Fibroblast of the conjunctiva (primary cell): ENCODE results near the gene GOLT1B.

Source experiments
- DNase-seq: peaks from one replicate; pipeline ENCODE4 v3.0.0-alpha.2; 2010; ENCODE audit warnings: low read depth

Gene GOLT1B

DNA sequence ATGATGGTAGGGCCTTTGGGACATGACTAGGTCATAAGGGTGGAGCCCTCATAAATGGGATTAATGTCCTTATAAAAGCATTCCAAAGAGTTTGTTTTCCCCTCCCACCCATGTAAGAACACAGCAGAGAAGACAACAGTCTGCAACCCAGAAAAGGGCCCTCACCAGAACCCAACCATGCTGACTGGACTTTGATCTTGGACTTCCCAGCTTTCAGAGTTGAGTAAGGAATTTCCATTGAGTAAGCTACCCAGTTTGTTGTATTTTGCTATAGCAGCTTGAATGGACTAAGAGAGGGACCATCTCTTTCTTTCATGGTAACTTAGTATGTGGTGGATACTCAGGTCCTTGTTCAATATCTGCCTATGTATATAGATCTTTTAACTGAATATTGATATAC lies 21.6 kb downstream of the GOLT1B start:
- DNase-seq = no peak

- no peak for DNase-seq
These were observed 24.5 kb downstream of the GOLT1B start, which contains the start of gene SPX for GRCh38 chr12:21526053-21526452. SPX (plus strand) TSS chr12:21526296; CDS start chr12:21526473, 177 bp downstream.

DNA sequence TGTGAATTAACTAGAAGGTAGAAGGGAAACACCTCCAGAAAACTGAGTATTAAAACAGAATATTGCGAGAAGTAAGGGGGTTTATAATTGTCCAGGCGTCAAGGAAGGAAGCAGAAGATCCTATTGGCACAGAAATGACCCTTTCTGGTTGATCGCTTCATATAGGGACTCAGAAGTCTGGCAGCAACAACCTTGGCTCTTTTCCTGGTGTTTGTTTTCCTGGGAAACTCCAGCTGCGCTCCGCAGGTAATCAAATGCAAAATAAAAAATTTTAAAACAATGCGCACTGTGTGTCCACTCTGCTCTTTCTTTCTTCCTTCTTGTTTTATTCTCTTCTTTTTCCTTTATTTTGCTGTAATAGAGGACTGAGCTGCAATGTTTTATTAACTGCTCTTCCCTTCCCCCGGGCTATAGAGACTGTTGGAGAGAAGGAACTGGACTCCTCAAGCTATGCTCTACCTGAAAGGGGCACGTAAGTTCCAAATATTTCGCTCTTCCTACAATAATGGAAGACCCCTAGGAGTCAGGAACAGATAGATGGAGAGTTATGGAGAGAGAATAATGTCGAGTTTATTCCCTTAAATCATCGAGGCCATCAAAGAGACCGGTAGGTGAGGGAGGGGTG lies 25.2 kb downstream of the GOLT1B start:
- no peak for DNase-seq

DNA sequence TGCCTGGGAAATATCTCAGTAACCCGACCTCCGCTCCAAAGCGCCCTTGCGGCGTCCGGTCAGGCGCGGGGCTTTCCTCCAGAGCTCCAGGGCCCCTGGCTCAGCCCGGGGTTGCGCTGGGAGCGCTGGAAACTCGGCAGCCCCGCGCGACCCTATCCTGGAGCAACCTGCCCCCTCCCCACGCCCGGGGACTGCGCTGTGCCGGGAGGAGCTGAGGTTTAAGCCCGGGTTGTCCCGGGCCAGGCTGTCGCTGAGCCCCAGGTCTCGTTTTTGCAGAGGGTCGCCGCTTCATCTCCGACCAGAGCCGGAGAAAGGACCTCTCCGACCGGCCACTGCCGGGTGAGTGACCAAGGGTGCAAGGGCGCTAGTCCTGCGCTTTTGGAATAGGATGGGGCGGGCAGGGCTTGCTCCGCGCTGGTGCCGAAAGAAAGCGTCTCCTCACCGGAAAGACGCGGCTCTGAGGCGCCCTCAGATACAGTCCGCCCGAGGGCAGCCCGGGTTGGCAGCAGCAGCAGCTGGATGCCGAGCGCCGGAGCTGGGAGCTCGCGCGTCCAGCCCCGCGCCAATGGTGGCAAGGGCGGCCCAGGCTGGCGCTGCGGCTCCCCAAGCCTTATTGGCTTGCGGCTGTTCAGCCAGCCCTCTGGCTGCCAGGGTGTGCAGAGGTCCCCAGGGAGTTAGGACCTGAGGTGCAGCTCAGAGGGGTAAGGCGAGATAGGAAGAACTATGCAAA lies 26.0 kb downstream of the GOLT1B start:
- no peak for DNase-seq

GRCh38 chr12:21528953-21529352 lies 27.4 kb downstream of the GOLT1B start:
- no peak for DNase-seq

- DNase-seq = no peak
These were observed 27.9 kb downstream of the GOLT1B start for GRCh38 chr12:21529456-21529855.

DNA sequence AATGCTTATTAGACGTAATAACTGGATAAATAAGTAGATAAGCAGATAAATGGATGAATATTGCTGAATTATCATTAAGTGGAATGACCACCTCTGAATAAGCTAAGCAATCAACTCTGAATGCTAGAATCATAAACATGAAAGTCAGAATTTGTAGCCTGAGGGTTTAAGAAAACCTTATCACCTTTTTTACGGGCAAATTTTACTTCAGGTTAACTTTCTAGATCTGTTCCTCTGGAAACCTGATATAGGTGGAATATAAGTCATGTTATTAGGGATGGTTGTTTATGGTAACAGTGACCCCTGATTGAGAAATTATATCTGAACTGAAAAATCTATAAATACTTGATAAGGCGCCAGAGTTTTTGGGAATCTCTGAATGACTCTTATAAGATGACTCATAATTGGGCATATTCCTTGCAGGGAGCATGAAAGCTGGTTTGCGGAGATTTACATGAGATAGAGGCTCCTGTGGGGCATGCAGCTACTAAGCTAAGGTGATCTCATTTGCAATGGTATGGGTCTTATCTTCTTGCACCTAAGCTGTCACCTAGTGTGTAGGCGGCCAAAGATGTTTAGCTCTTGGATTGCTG lies 36.6 kb downstream of the GOLT1B start:
- DNase-seq = no peak

DNA sequence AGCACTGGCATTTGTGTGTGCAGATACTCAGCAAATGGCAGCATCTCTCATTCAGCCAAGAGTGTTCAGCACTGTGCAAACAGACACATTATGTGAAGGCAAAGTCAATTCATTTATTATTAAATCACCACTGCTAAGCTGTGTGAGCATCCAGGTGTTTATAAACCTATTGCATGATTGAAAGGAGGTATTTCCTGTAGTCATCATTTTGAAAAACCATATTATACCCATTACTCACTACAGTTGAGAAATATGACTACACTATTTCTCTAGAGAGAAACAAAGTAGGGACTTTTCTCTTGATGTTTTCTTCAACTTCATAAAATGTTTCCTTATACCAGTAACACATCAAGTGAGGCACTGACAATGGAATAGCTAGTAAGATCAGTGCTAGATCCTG lies 38.2 kb downstream of the GOLT1B start:
- DNase-seq = no peak

DNA sequence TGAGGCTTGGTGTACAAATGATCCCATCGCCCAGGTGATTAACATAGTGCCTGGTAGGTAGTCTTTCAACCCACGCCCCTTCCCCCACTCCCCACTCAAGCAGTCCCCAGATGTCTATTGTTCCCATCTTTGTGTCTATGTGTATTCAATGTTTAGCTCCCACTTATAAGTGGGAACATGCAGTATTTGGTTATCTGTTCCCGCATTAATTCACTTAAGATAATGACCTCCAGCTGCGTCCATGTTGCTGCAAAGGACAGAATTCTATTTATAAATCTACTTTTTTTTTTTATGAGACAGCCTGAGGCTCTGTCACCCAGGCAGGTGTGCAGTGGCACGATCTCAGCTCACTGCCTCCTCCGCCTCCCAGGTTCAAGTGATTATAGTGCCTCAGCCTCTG lies 40.2 kb downstream of the GOLT1B start:
- DNase-seq = no peak

GRCh38 chr12:21542403-21542802 lies 40.8 kb downstream of the GOLT1B start:
- DNase-seq = no peak

DNA sequence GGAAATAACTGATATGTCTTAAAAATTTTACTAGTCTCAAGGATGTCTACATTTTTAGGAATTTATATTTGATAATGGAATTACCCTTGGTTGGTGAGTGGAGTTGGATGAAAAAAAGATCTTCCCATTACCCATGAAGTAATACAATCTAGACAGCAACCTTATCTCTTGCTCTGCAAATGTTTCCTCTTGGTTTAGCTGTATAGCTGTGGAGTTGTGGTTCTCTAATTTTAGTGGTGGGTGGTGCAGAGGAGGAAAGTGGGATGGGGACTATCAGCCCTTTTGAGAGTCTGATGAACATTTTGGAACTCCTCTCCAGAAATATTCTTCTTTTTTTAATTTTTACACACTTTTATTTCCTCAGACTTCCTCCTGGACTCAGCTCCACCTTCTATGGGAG lies 41.6 kb downstream of the GOLT1B start:
- no peak for DNase-seq

GRCh38 chr12:21545557-21545956 lies 44.0 kb downstream of the GOLT1B start:
- DNase-seq = no peak

DNA sequence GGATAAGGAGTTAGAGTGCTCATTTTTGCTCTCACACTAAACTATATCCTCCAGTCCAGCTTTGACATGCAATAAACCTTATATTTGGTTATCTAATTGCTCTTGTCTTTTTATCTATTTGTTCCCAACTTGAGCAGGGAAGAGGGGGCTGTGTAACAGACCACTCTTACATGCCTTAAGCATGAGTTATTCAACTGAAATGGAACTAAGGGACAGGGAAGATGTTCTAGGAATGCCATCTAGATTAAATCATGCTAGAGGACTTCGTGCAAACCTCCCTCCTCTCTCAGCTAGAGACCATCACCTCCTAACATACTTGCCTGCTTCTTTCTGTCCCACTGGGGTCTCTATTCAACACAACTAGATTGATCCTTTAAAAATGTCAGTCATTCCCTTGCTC lies 45.1 kb downstream of the GOLT1B start:
- no peak for DNase-seq

DNA sequence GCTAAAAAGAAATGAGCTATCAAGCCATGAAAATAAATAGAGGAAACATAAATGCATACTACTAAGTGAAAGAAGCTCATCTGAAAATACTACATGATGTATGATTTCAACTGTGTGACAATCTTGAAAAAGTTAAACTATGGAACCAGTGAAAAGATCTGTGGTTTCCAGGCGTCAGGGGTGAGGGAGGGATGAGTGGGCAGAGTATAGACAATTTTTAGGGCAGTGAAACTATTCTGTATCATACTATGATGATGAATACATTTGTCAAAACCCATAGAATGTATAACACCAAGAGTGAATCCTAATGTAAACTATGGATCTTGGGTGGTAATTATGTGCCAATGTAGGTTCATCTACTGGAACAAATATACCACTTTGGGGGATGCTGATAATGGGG lies 45.8 kb downstream of the GOLT1B start:
- DNase-seq = no peak

- no peak for DNase-seq
These were observed 50.4 kb downstream of the GOLT1B start for GRCh38 chr12:21551841-21552465.

- DNase-seq = no peak
These were observed 51.2 kb downstream of the GOLT1B start for GRCh38 chr12:21552635-21553328.

DNA sequence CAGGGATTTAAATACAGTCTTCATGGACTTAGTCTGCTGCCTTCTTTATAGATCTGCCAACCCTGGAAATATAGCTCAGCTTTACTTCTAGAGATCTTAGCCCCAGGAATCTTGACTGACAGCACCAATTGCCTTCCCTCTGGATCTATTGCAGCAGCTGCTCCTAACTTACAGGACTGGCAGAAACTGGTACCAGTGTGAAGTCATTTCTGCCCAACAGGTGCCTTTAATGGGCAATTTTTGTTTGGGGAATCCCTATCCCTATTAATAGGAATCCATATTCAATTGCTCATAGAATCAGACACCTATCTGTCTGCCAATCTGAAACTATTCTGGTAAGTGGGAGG lies 51.7 kb downstream of the GOLT1B start:
- DNase-seq = no peak

DNA sequence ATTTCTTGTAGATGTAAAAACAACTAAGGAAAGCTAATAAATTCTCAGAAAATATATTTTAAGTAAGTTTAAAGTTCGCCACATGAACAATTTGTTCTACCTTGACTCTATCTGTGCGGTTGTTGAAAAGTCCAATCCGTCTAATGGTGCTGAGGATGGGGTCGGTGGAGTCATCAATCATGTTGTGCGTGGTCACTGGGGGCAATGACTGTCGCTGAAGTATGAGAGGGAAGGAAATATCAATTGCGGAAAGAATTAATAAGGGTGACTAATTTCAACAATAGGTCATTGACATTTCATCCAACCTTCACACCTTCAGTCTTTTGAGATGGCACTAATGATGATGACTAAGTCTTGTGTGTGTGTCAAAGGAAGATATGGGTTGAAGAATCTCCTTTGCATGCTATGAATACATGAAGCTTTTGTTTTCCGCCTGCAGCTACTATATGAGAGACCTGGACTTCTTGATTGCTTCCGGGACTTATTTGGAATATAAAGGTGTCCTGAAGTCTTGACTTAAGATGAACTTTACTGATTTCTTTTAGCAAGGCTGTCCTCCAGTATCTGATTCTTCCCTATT lies 56.6 kb downstream of the GOLT1B start:
- DNase-seq = no peak

DNA sequence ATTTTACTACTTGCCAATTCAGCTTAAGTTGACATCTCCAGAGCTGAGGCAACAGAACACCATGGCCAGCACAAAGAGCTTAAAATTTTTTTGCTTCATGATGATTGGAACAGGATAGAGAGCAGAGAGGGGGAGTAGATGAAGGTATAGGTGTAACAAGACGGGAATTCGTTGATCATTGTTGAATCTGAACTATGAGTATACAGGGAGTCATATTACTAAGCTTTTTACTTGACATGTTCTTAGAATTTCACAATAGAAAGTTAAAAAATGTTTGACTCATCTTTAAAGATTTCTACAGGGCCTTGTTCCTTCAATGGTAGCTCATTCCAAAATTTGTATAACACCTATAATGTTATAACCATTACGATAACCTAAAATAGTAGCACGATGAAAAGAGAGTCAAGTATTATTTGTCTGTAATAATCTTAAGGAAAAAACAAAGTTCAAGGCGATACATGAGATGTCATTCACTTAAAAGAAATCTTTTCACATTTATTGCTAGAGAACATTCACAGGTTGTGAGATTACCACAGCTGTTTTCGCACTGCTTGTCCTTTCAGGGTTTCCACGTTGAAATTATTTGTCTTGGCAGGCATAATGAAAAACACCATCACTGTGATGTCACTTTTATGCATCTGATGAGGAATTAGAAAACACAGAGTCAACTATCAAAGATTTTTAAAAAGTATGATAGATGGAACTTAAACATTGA lies 58.4 kb downstream of the GOLT1B start:
- no peak for DNase-seq

DNA sequence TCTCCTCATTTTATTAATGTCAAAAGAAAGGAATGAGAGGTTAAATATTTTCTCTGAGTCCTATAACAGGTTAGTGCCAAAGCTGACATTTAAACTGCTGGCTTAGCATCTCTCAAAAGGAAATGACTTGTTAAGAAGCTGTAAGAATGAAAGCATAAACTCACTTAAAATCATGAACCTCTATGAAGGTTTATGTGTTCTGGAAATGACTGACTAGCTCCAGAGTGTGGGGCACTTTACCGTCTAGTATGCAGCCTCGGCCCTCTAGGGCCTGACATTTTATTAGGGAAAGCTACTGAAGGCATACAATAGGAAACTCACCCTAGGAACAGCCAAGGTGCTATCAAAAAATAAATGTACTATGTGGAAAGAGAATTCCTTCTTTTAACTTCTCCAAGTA lies 59.6 kb downstream of the GOLT1B start:
- no peak for DNase-seq

- DNase-seq = no peak
These were observed 61.3 kb downstream of the GOLT1B start for GRCh38 chr12:21562859-21563258.
